GM12801 (cell line): Measurements from ENCODE around the gene GUCY1A1.

ENCODE experiments used
- CTCF ChIP-seq: IDR thresholded peaks from one replicate; pipeline ENCODE4 v1.5.1; 2011; ENCODE audit warnings: control low read depth; ENCODE audit not compliant: insufficient read length; ENCODE audit errors: extremely low read depth

The GUCY1A1 gene

GRCh38 chr4:155660436-155660835, 6.2 kb upstream of the GUCY1A1 start:
- TF ChIP-seq CTCF: no peak

GRCh38 chr4:155665054-155665453, 1.6 kb upstream of the GUCY1A1 start:
- no peak for TF ChIP-seq CTCF

- TF ChIP-seq CTCF: no peak
These were observed 547 bp downstream of the GUCY1A1 start for GRCh38 chr4:155667222-155667567.

GRCh38 chr4:155667568-155668511, 1.2 kb downstream of the GUCY1A1 start:
- TF ChIP-seq CTCF: no peak

- no peak for TF ChIP-seq CTCF
These were observed 2.1 kb downstream of the GUCY1A1 start for GRCh38 chr4:155668707-155669220.

- no peak for TF ChIP-seq CTCF
These were observed 5.7 kb downstream of the GUCY1A1 start for GRCh38 chr4:155672342-155672741.

- TF ChIP-seq CTCF: no peak
These were observed 6.9 kb downstream of the GUCY1A1 start for GRCh38 chr4:155673453-155673979.
